Gastroesophageal sphincter (tissue), 3 donors: ENCODE results near the gene INSYN1.

Source experiments
- CTCF ChIP-seq, 4 experiments: fragments of 200-600 bp in 2 of 4; fragments of 450-650 bp in 2 of 4; sonication (generic) in 1 of 4; IDR thresholded peaks; one replicate each; pipeline ENCODE4 v1.5.1; 2017 to 2019; ENCODE audit warnings: antibody characterized with exemption in 4 of 4, mild to moderate bottlenecking in 2 of 4, moderate library complexity in 2 of 4
- EP300 ChIP-seq: sonication (generic); formaldehyde crosslinking; IDR thresholded peaks from one replicate; pipeline ENCODE4 v1.6.1; 2017; ENCODE audit warnings: antibody characterized with exemption, mild to moderate bottlenecking
- POLR2A ChIP-seq, 2 donors: fragments of 450-650 bp; IDR thresholded peaks; one replicate each; pipeline ENCODE4 v1.6.1; 2017; ENCODE audit warnings: antibody characterized with exemption in 2 of 2, mild to moderate bottlenecking in 2 of 2, moderate library complexity in 1 of 2

- TF ChIP-seq CTCF (IDR thresholded peaks at IDR 0.05) (no peak), EP300 (no peak), POLR2A (IDR thresholded peaks at IDR 0.05) (no peak)
Observed at GRCh38 chr15:73794443-73795133, 41.4 kb upstream of the INSYN1 start.
